NCI-H187 (cell line): ENCODE measurements around the gene TUFT1.
A peak's percentile ranks its signal among the peaks of the same experiment; 100 is the strongest.
"Not testable (repeated sequence)": the region's sequence is repeated elsewhere in the genome, so short reads cannot be mapped to it uniquely, and the experiment has no call there.

Experiments used
- DNase-seq, 2 experiments: peaks; one replicate each; lab custom pipeline; 2025; lab: John Stamatoyannopoulos, UW

The TUFT1 gene

GRCh38 chr1:151512801-151513625, 27.1 kb upstream of the TUFT1 start:
- no peak for DNase-seq

GRCh38 chr1:151513626-151514121, 26.4 kb upstream of the TUFT1 start:
- no peak for DNase-seq

GRCh38 chr1:151514366-151514765, 25.7 kb upstream of the TUFT1 start:
- DNase-seq, result no peak

- no peak for DNase-seq
Observed at GRCh38 chr1:151515265-151515664, 24.8 kb upstream of the TUFT1 start.

DNA sequence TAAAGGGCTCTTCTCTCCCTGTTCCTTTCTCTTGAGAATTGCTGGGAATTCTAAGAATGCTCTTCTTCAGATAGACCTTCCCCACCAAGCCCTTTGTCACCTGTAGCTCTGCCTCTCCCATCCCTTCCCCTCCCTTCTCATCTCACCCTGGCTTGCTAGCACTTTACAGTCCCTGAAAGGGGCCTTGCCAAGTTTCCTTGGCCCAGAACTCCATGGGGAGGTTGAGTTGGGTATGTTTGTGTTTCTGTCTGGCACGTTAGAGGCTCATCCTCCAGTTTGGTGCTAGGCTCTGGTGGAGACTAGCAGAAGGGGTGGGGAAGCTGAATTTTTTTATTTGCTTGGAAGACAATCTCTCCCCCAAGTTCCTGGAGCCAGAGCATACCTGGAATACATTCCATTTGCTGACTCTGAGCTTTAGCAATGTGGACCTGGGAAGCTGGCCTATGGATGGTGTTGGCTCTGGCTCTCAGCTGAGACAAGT, 24.0 kb upstream of the TUFT1 start:
- DNase-seq, result no peak

- DNase-seq, result no peak
Observed at GRCh38 chr1:151518431-151518830, 21.7 kb upstream of the TUFT1 start.

DNA sequence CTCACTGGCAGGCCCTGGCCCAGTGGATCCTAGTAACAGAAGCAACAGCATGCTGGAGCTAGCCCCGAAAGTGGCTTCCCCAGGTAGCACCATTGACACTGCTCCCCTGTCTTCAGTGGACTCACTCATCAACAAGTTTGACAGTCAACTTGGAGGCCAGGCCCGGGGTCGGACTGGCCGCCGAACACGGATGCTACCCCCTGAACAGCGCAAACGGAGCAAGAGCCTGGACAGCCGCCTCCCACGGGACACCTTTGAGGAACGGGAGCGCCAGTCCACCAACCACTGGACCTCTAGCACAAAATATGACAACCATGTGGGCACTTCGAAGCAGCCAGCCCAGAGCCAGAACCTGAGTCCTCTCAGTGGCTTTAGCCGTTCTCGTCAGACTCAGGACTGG, 21.2 kb upstream of the TUFT1 start:
- DNase-seq, result no peak

DNA sequence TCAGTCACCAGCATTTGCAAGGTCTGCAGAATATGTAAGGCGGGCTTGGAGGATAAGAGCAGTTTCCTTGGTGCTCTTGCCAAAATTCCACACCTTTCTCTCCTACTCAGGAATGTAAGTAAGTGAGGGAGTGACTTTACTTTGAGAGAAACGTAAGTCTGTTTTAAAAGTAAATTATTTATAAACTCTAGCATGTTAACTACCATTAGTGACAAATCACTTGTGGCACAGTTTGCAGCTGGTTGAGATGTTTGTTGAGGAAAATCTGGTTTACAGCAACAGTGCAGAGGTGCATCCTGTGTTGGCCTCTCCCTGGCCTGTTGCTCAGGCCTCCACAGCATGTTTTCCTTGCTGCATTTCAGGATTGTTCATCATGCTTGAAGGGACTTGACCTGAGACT, 20.4 kb upstream of the TUFT1 start:
- DNase-seq, result no peak

- no peak for DNase-seq
Observed at GRCh38 chr1:151520359-151520758, 19.8 kb upstream of the TUFT1 start.

- DNase-seq, result not testable (repeated sequence)
Observed at GRCh38 chr1:151522427-151522826, 17.7 kb upstream of the TUFT1 start.

- DNase-seq, result no peak
Observed at GRCh38 chr1:151523326-151523725, 16.8 kb upstream of the TUFT1 start.

- DNase-seq, result no peak
Observed at GRCh38 chr1:151524736-151525135, 15.4 kb upstream of the TUFT1 start.

- DNase-seq, result no peak
Observed at GRCh38 chr1:151526735-151527525, 13.2 kb upstream of the TUFT1 start.

DNA sequence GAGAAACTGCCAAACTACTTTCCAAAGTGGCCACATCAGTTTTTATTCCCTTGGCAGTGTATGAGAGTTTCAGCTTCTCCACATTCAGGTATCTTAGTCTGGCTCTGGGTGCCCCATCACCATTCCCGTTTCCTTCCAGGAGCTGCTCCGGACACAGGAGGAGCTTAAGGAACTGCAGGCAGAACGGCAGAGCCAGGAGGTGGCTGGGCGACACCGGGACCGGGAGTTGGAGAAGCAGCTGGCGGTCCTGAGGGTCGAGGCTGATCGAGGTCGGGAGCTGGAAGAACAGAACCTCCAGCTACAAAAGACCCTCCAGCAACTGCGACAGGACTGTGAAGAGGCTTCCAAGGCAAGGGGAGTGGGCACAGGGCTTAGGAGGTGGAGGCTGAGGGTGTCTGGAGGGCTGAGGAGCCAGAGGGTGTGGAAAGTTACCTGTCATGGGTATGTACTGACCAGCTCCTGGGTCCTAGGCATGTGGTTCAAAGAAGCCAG, 10.9 kb upstream of the TUFT1 start:
- DNase-seq, result no peak

GRCh38 chr1:151529781-151530180, 10.3 kb upstream of the TUFT1 start:
- no peak for DNase-seq

- no peak for DNase-seq
Observed at GRCh38 chr1:151530461-151530860, 9.6 kb upstream of the TUFT1 start.

- no peak for DNase-seq
Observed at GRCh38 chr1:151533870-151534269, 6.2 kb upstream of the TUFT1 start.

DNA sequence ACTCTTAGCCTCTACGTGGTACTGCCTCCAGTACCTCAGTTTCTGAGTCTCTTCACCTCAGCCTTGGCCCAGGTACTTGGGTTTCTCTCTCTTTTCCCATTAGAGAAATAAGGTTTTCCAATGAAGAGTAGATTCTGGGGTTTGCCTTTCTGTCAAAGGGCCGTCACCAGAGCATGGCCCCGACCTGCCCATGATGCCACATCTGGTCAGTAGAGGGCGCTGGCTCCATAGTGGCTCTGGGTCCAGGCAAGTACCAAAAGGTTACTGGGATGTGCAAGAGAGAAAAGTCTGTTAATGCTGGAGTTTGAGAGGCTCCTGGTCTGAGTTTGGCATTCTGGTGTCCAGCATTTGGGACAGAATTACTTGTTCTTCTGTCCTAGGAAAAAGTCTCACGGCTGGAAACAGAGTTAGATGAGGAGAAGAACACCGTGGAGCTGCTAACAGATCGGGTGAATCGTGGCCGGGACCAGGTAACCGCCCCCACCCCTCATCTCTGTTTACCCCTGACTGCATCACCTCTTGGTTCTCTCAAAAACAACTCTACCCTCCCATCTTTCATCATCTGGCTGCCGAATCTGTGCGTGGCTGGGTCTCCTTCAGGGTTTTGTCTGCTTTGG, 5.3 kb upstream of the TUFT1 start:
- DNase-seq, result peak; percentile 44 to 49

- DNase-seq, result no peak
Observed at GRCh38 chr1:151535326-151536271, 4.5 kb upstream of the TUFT1 start.

GRCh38 chr1:151536499-151536898, 3.6 kb upstream of the TUFT1 start:
- DNase-seq, result no peak

GRCh38 chr1:151537112-151537511, 3.0 kb upstream of the TUFT1 start:
- no peak for DNase-seq
